Esophagus muscularis mucosa (tissue), 4 donors: ENCODE data around the gene GPC6. TPM values are rescaled to one million over a fixed set of nuclear protein-coding genes. Genes with fewer than 3 reads are reported as not detected.

Experiments
- DNase-seq: peaks from one replicate; pipeline ENCODE4 v3.0.0-alpha.2; 2017; ENCODE audit errors: extremely low spot score
- H3K27ac ChIP-seq, 4 donors: fragments of 200-600 bp; sonication (generic); replicated peaks in 1 of 4; 1 replicate in 3 of 4; 2 replicates in 1 of 4; pipeline ENCODE4 v1.5.1; 2016 to 2019; ENCODE audit warnings: mild to moderate bottlenecking in 1 of 4
- H3K27me3 ChIP-seq, 4 donors: fragments of 200-600 bp; sonication (generic); one replicate each; pipeline versions ENCODE4 v1.5.1 to v1.6.0; 2016 to 2019
- H3K36me3 ChIP-seq, 4 donors: fragments of 200-600 bp; sonication (generic); one replicate each; pipeline ENCODE4 v1.5.1; 2016 to 2019
- H3K4me1 ChIP-seq, 4 donors: fragments of 200-600 bp; sonication (generic); one replicate each; pipeline ENCODE4 v1.5.1; 2016 to 2019
- H3K4me3 ChIP-seq, 4 donors: fragments of 200-600 bp; sonication (generic); 1 replicate in 2 of 4; 2 replicates in 2 of 4; pipeline ENCODE4 v1.5.1; 2016 to 2019; ENCODE audit warnings: mild to moderate bottlenecking in 4 of 4, moderate library complexity in 1 of 4
- H3K9me3 ChIP-seq, 4 donors: fragments of 200-600 bp; sonication (generic); 1 replicate in 3 of 4; 2 replicates in 1 of 4; pipeline ENCODE4 v1.5.1; 2016 to 2019
- CTCF ChIP-seq, 3 experiments: fragments of 200-600 bp in 2 of 3; fragments of 450-650 bp in 1 of 3; sonication (generic) in 2 of 3; IDR thresholded peaks; one replicate each; pipeline ENCODE4 v1.5.1; 2017 to 2019; ENCODE audit warnings: antibody characterized with exemption in 3 of 3, mild to moderate bottlenecking in 2 of 3, moderate library complexity in 1 of 3
- EP300 ChIP-seq: sonication (generic); formaldehyde crosslinking; IDR thresholded peaks from one replicate; pipeline ENCODE4 v1.6.1; 2017; ENCODE audit warnings: antibody characterized with exemption
- POLR2A ChIP-seq: fragments of 450-650 bp; IDR thresholded peaks from one replicate; pipeline ENCODE4 v1.6.1; 2017; ENCODE audit warnings: antibody characterized with exemption, moderate library complexity, mild to moderate bottlenecking, low read depth
- POLR2AphosphoS5 ChIP-seq, 2 donors: sonication (generic); formaldehyde crosslinking; IDR thresholded peaks; one replicate each; pipeline ENCODE4 v1.6.1; 2017; ENCODE audit warnings: antibody characterized with exemption in 2 of 2
- WGBS: methylation state at CpG from one replicate; pipeline ENCODE4 v1.1.5; 2018; 5-methylcytosine and 5-hydroxymethylcytosine counted together
- intact Hi-C: fragments of 100-400 bp; cut with DNase I; formaldehyde crosslinking; loops from one replicate; pipeline ENCODE4 v1.15.1; 2023
- total RNA-seq, 4 donors: library from RNA; depleted of rRNA; stranded (reverse); fragments of >200 nt; gene quantifications; one replicate each; pipeline versions ENCODE4 v1.1.0 to v1.2.1, GENCODE V29; 2016

GPC6 gene
- total RNA-seq, 4 donors from 2014 or later: 6.5 to 17.2 (median 13.5) TPM

DNA sequence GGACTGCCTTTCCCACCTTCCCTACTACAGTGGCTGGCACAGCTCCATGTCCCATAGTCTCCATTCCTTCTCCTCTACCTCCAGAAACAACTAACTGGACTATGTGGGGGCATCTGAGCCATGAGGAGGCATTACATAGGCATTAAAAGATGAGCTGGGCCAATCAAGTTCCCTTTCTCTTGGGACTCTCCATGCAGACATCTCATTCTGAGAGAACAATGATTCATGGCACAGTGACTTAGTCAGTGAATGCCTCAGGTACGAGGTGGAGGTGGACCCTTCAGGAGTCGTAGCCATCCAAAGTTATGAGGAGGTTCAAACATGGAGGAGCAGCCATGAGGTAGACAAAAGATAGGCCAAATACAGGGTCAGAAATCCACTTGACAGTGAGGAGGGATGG lies 70.0 kb downstream of the GPC6 start:
- WGBS: 88% methylated on average over 2 of the region's 2 CpGs
- H3K9me3 ChIP-seq: no peaks in the 10 kb centered on the region
- no peak for TF ChIP-seq CTCF (IDR thresholded peaks at IDR 0.05)
- no peak for TF ChIP-seq EP300
- TF ChIP-seq POLR2A: no peak
- no peaks in the 10 kb centered on the region for H3K27me3 ChIP-seq
- H3K27ac ChIP-seq: no peak overlapping the region
- H3K4me3 ChIP-seq: no peak overlapping the region
- no peaks in the 10 kb centered on the region for H3K36me3 ChIP-seq
- no peak for DNase-seq
- intact Hi-C loops: no loop called here
- no peaks in the 10 kb centered on the region for H3K4me1 ChIP-seq

GRCh38 chr13:93298713-93299112 lies 72.1 kb downstream of the GPC6 start:
- H3K27ac ChIP-seq: no peak overlapping the region
- TF ChIP-seq POLR2A (no peak), EP300 (no peak), CTCF (IDR thresholded peaks at IDR 0.05) (no peak), POLR2AphosphoS5 (IDR thresholded peaks at IDR 0.05) (no peak)
- intact Hi-C loops: no loop called here
- 94% methylated on average over 4 of the region's 4 CpGs for WGBS
- H3K9me3 ChIP-seq: no peaks in the 10 kb centered on the region
- no peak for DNase-seq
- H3K4me3 ChIP-seq: no peak overlapping the region
- no peaks in the 10 kb centered on the region for H3K4me1 ChIP-seq
- no peaks in the 10 kb centered on the region for H3K27me3 ChIP-seq
- no peaks in the 10 kb centered on the region for H3K36me3 ChIP-seq

DNA sequence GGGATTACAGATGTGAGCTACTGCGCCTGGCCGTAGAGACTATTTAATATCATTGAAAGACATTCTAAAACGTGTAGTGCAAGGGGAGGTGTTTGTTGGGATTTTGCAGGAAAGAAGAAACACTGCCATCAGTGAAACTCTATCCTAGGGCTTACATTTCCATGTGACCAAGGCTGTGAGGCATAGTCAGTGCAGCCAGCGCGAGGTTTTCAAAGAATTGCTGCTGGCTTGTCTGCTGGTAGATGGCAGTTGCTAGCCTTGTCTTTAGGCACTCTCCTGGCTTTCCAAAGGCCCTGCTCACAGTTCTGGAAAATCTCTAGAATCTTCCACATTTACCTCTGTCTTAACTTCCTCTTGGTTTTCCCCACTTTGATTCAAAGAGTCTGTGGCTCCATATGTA lies 77.5 kb downstream of the GPC6 start:
- no peak for DNase-seq
- H3K9me3 ChIP-seq: no peaks in the 10 kb centered on the region
- no peaks in the 10 kb centered on the region for H3K27me3 ChIP-seq
- intact Hi-C loops: no loop called here
- no peaks in the 10 kb centered on the region for H3K4me1 ChIP-seq
- no peaks in the 10 kb centered on the region for H3K36me3 ChIP-seq
- H3K27ac ChIP-seq: no peak overlapping the region
- 92% methylated on average over 5 of the region's 5 CpGs for WGBS
- H3K4me3 ChIP-seq: no peak overlapping the region
- no peak for TF ChIP-seq POLR2AphosphoS5 (IDR thresholded peaks at IDR 0.05)
- TF ChIP-seq CTCF (IDR thresholded peaks at IDR 0.05): no peak
- TF ChIP-seq EP300: no peak
- TF ChIP-seq POLR2A: no peak

DNA sequence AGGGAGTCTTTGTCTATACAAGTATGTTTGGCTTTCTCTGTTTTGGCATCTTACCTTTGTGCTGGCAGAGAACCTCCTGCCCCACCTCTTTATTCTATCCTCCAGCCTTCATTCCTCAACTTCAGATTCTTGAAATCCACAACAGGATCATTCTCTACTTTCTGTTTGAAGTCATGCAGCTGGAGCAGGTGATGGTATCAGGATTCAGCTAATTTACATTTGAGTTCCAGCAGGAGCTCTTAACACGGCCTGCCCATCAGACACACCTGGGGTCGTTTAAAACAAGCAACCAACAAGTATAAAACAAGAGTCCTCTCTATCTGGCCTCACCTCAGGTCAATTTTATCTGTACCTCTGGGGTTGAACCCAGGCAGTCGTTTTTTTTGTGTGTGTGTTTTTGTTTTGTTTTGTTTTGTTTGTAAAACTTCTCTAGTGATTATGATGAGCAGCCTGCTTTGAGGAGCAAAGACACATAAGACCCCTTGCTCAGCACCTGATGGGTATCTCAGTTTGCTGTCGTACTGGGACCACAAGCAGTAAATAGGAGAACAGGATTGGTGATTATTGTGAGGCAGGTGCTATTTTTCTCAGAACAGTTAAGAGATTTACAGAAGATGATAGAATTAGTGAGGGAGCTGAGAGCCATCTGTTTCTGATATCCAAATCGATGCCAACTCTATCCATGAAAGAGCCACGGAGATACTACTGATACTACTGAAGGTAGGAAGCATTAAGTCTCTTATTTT lies 78.4 kb downstream of the GPC6 start:
- Histone ChIP-seq H3K27ac (no peak overlapping the region), H3K4me3 (no peak overlapping the region), H3K36me3 (no peaks in the 10 kb centered on the region), H3K9me3 (no peaks in the 10 kb centered on the region), H3K4me1 (no peaks in the 10 kb centered on the region), H3K27me3 (no peaks in the 10 kb centered on the region)
- no peak for DNase-seq
- TF ChIP-seq EP300 (no peak), POLR2AphosphoS5 (IDR thresholded peaks at IDR 0.05) (no peak), CTCF (IDR thresholded peaks at IDR 0.05) (no peak), POLR2A (no peak)
- 69% methylated on average over 6 of the region's 6 CpGs for WGBS
- intact Hi-C loops: no loop called here

- Histone ChIP-seq H3K36me3 (no peaks in the 10 kb centered on the region), H3K4me3 (no peak overlapping the region), H3K4me1 (no peaks in the 10 kb centered on the region), H3K27me3 (no peaks in the 10 kb centered on the region), H3K9me3 (no peaks in the 10 kb centered on the region), H3K27ac (no peak overlapping the region)
- TF ChIP-seq CTCF (IDR thresholded peaks at IDR 0.05): no peak
- TF ChIP-seq POLR2A: no peak
- no peak for TF ChIP-seq EP300
- no peak for TF ChIP-seq POLR2AphosphoS5 (IDR thresholded peaks at IDR 0.05)
- intact Hi-C loops: no loop called here
- no peak for DNase-seq
Observed at GRCh38 chr13:93305886-93306285, 79.3 kb downstream of the GPC6 start.
